GM18511 (cell line): ENCODE results near the gene KIF26B.

Experiments used
- ATAC-seq: cut with Tn5 transposase; IDR thresholded peaks from one replicate; pipeline ENCODE4 v1.9.1; 2021; ENCODE audit warnings: mild to moderate bottlenecking, moderate library complexity; ENCODE audit not compliant: unreplicated experiment

Gene KIF26B

DNA sequence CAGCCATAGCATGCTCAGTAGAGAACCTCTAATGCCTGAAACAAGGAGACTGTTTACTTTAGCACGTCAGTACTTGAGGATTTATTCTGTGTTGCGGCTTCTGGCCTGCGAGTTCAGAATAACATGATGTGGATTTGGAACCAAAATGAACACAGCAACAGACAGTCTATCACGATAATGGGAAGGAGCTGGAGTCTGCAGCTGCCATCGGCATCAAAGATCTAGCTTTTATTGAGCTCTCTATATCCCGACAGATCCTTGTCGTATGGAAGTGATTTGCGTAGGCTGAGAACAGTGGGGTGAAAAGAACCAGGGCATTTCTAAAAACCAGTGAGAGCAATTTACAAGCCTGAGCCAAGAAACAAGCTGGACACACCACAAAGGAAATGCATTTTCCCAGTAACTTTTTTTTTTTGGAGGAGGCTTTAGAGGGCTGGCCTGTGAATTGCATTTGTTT is 294.2 kb downstream of the KIF26B start:
- no peak for ATAC-seq

DNA sequence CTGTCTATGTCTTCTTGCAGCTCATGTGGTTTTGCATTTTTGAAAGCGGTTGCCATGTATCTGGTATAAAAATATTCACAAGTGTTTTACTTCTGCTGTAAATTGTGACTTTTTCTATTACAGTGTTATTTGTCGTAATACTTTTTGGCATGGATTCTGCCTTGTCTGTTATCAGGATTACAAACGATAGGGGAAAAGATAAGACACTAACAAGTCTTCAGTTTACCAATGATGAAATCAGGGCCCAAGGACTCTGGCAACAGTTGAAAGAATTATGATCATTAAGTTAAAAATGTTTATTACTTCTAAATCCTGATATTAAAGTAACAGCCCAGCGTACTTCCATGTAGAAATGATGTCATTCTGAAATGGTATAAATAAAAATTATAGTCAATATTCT is 298.8 kb downstream of the KIF26B start:
- no peak for ATAC-seq

DNA sequence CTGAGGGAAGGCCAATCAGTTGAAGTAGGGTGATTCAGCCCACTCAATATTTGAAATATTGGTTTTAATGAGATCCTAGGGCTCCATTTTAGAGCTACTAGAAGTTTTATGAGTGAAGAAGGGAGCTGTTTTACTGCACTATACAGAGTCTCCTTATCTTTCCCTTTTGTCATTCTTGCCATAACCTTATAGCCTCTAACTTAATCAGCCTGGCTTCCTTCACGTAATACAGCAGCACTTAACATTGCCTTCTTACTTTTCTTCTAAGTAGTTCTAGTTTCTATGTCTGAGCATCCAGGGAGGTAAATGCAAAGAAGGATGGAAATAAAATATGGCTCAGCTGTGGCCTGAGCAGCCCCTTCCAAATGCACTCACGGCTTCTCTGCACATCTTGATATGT is 299.3 kb downstream of the KIF26B start:
- ATAC-seq, result no peak

DNA sequence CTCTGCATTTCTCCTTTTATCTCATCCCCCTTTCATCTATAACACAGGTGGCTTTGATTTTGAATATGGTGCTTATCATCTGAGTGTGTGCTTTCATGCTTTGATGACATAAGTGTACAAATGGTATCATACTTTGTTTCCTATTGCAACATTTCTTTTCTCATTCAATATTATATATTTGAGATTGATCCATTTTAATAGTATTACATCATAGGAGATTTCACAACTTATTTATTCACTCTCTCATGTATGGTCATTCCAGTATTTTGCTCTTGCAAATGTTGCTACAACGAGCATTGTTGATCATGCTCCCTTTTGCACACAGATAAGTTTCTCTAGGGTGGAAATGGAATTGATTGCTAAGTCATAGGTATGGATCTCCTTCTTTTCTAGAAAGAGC is 302.8 kb downstream of the KIF26B start:
- ATAC-seq, result no peak

DNA sequence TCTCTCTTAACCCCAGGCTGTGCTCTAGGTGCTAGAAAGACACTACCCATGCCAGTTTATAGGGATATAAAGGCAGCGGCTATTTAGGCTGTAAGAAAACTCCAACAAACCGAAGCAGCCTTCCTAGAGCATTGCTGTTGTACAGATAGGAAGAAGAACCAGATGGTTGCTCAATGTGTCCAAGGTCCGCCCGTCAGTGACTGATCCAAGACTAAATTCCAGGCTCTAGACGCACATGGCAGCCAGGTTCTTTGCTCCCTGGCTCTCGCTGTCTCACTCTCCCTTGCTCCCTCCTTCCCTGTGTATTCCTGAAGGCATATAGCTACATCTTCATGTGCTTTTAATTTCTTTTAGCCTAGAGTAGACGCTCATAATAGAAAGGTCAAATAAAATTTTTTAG is 303.4 kb downstream of the KIF26B start:
- ATAC-seq, result no peak

DNA sequence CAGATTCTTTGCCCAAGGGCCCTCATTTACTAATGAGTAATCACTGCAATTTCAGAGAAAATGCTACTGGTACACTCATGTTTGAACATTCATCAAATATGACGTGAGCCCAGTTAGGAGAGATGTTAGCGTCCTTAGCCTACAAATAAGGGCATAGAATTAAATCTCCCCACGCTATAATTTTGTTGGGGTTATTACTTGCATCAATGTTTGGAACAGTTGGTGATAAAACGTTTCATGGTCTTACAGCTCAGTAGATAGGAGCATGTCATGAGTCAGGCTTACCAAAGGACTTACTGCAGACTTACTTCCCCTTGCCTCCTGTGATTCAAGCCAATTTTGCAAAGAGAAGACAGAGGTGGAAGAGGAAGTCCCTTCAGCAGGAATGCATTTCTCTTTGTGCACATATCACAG is 304.0 kb downstream of the KIF26B start:
- no peak for ATAC-seq

DNA sequence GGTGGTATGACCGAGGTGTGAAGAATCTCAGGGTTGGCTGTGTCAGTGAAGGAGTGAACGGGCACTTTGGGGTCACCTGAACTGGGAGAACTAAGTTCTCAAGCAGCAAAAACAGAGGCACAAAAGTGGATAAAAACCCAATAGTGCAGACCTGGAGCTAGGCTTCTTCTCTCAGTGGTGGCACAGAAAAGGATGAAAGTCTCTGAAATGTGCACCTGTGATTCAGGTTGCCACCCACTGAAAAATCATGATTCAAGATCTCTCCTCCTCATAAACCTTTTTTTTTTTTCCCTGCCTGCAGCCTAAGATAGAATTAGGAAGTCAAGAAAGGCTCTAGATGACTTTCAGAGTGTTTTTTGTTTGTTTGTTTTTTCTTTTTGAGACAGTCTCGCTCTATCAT is 304.8 kb downstream of the KIF26B start:
- no peak for ATAC-seq

DNA sequence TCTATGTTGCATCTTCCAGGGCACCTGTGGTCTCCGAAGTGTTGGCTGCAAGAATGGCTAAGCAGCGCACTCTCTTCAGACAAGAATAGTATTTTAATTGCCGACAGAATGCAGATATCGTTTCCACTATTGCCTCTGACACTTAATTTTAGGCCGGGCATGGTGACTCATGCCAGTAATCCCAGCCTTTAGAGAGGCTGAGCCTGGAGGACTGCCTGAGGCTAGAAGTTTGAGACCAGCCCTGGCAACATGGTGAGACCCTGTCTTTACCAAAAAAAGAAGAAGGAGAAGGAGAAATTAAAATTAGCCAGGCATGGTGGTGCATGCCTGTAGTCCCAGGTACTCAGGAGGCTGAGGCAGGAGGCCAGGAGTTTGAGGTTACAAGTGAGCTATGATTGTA is 306.9 kb downstream of the KIF26B start:
- ATAC-seq, result no peak

DNA sequence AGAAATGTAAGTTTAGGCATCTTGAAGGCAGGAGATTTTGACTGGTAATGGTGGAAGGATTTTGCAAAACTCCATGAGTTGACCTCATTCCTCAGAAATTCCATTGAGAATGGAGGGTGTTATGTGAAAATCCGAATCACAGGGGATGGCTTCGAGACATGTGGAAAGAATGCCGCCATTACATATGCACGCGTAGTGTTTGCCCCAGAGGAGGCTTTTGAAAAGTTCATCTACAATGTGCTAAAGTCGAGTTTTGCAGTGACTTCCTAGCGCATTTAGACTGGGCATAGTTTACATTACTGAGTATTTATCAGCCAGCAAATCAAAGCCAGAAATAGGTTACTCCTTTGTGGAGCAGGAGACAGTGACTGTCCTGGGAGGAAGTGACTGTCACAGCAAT is 307.4 kb downstream of the KIF26B start:
- ATAC-seq, result no peak

DNA sequence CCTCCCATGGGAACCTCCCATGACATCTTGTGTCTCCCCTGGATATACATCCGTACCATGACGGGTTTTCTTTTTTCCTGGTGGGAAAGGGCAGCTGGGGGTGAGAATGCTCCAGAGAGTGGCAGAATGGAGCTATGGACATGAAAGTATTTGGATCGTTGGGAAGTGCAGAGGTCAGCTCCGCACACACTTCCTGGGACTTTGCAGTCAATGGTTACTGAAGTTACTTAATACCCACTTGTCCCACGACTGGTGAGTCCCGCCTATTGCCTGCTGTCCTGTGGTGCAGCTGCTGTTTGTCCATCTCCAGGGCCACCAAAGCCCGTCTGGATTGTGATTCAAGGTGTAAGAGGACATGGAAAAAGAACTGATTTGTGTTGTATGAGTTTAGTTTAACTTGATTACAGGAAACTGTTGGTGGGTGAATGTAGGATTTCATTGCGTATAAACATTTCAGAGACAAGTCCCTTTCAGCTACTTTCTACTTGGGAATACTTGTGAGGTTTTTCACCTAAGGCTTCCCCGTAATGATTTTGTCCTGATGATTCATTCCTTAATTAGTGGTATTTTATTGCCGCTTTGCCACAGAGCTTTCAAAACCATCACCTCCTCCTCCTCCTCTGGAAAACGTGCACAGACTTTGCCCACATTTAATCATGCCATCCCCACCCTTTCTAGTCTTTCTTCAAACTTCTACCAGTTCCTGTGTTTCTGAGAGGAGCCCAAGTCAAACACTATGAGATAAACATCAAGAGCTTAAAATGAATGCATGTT is 308.8 kb downstream of the KIF26B start:
- no peak for ATAC-seq

DNA sequence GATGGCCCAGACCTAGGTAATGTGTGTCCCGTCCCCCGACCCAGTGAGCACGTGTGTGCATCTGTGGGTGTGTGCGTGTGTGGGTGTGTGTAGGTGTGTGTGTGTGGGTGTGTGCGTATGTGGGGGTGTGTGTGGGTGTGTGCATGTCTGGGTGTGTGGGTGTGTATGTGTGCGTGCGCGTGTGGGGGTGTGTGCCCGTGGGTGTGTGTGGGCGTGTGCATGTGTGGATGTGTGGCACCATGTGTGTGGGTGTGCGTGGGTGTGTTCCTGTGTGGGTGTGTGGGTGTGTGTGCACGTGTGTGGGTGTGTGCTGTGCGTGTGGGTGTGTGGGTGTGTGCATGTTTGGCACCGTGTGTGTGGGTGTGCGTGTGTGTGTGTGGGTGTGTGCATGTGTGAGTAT is 309.5 kb downstream of the KIF26B start:
- ATAC-seq, result no peak

DNA sequence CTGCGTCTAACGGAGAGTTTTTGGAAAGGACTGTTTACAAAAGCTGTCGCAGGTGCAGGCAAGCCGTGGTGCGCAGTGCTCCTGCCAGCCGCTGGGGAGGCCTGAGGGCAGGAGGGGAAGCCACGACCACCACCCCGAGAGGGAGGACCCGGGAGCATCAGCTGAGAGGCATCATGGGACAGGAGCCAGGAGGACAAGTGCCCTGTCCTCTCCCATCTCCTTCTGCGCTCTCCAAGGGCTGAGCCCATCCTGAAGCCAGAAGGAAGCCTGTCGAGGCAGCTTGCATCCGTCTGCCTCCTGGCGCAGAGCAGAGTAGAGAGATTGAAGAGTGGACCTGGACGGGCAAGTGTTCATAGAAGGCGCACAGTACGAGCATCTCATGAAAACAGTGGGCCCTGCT is 310.9 kb downstream of the KIF26B start:
- no peak for ATAC-seq

DNA sequence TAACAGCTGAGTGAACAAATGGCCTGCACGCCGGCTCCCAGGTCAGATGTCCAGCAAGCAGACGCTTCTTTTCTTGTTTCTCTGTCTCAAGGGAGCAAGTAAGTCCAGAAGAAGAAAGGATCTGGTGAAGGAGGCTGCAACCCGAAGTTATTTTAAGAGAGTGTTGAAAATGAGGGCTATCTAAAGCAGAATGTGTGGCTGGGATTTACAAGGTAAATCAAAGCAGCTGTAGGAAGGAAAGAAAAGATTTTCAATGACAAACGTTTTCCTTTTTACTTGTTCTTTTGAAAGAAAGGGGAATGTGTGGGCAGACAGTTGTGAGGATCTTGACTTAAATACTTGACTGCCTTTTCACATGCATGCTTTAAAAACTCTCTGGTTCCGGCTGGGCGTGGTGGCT is 311.5 kb downstream of the KIF26B start:
- ATAC-seq, result no peak

DNA sequence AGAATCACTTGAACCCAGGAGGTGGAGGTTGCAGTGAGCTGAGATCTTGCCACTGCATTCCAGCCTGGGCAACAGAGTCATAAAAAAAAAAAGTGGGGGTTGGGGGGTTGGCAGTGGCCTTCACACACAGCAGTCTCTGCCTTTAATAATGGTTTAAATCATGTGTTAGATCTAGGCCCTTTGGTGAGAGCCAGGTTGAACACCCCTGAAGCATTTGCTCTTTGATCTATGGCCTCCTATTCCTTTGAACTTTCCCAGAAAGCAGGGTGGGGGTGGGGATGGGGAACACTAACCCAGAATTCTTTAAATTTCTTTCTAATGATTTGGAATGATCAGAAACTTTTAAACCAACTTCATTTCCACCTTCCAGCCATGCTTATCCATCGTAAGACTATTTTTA is 313.0 kb downstream of the KIF26B start:
- no peak for ATAC-seq

DNA sequence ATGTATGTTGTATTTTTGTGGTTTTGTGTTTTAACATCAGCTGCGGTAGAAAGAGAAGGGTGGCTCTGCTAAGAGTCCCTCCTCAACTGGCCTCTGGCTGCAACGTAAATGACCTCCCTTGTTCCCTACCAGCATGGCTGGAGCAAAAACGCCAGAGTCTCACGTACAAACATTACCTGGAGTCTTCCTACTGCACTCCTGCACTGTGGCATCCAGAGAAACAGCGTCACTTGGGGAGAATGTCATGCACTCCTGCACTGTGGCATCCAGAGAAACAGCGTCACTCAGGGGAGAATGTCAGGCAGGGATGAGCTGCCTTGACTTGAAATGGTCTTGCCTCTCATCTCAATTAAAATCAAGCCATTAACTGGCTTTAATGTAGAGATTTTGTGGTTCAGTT is 314.2 kb downstream of the KIF26B start:
- ATAC-seq, result no peak

DNA sequence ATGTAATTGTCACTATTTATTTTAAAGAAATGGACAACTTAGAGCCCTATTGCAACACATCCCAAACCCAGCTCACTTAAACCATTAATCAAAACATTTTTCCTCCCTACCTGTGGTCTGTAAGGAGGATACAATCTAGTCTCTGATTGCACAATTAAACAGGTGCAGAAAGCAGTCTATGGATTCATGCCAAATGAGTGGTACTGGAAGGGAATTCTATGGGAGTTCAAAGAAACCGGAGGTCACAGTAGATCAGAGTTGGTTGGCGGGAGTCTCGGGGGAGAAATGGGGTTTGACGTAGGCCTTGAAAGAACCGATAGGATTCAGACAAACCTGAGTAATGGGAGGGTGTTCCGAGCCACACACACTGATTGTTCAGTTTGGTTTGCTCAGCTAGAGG is 314.9 kb downstream of the KIF26B start:
- no peak for ATAC-seq

DNA sequence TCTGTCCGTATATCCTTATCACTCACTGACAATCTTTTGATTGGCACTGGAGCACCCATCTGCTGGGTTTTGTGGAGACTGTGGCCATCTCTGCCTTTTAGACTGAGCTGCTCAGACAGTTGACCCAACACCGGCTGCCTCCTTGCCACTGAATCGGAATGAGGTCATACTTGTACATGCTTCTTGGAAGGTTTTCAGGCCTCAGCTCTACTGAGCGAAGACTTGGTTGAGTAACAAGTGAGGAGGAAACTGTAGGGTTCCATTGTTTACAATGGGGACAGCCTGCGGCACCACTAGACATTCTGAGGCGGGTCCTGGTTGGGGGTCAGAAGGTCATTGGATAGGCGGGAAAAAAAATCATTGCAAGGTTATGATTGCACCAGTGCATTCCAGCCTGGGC is 320.3 kb downstream of the KIF26B start:
- ATAC-seq, result no peak

DNA sequence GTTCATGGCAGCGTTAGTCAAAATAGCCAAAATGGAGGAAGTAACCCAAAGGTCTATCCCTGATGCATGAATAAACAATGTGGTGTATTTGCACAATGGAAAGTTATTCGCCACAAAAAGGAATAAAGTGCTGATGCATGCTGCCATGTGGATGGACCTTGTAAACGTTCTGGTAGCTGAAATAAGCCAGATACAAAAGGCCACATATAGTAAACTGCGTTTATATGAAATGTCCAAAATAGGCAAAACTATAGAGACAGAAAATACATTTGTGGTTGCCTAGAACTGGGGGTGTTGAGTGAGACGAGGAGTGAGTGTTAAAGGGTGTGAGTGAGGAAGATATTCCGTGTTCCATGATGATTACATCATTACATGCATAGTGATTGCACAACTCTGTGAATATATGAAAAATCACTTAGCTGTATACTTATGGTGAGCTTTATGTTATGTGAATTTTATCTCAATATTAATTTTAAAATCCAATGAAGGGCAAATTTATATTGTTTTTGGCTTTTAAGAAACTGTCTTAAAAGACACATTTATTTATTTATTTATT is 321.3 kb downstream of the KIF26B start:
- no peak for ATAC-seq

DNA sequence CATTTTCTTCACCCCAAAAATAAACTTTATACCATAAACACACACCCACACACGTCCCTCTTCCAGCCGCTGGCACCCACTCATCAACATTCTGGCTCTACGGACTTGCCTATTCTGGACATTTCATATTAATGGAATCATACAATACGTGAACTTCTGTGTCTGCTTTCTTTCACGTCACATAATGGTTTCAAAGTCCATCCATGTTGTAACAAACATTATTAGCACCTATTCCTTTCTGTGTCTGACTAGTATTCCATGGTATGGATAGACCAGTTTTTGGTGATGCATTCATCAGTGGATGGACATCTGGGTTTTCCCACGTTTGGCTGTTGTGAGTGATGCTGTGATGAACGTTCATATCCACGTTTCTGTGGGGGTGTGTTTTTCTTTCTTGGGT is 323.2 kb downstream of the KIF26B start:
- no peak for ATAC-seq

DNA sequence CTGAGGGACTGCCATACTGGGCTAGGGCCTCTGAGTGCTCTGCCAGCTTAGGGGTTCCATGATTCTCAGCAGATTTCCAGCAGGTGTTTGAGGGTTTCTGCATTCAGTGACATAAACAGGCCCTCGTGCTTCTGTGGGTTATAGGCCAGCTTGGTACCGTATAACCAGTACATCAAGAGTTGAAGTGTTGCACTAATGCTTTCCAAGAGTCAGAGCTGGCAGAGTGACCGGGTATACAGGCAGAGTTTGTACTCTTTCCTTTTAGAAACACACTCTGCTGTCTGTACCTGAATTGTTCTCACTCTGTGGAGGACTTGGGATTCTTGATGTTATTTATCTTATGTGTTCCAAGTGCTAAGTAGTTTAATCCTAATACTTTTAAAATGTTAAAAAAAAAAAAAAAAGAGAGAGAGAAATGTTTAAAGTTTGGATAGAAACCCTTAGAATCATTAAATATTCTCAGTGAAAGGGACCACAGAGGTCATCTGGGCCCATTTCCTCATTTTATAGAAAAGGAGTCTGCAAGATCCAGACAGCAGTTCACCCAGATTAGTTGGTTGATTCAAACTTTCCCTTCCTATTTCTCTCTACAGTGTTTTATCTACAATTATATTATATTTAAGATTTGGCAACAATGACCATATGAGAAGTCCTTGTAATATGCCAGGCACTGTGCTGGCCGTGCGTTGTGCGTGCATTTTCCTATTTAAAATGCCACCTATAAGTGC is 325.8 kb downstream of the KIF26B start:
- no peak for ATAC-seq

DNA sequence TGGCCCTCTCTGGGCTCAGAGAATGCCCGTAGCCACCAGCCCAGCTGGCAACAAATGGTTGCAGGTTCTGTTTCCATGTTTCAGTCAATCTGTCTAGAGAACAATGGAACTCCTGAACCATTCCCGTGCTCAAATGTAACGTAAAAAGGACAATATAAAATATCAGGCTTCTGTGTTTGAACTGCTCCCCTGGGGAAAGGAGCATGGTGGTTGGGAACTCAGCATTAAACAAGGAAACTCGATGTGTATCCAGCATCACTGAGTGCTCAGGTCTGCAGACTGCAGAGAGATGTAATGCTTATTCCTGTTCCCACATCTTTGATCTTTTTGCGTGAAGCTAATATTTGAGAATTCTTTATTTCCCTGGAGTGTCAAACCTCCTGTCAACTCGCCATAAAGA is 326.5 kb downstream of the KIF26B start:
- ATAC-seq, result no peak

DNA sequence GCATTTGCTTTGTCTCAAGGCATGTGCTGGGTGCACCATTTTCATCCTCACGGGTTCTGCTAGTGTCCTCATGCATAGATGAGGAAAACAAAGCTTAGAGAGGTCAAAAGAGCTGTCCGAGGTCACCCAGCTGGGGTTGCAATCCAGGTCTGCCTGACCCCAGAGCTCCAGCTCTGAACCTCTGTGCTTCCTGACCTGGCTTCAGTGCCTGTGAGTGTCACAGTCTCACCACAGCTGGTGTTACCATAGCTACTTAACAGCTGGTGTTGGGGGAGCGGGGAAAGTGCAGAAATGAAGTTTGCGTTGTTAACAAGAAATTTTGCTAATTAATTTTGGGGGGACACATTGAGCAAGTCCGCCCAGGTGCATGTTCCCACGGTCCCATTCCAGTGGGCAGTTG is 328.5 kb downstream of the KIF26B start:
- no peak for ATAC-seq
